ENCODE results near the gene OR51B2. TPM values are rescaled to one million over a fixed set of nuclear protein-coding genes. Genes with fewer than 3 reads are reported as not detected.

The OR51B2 gene
- total RNA-seq, 2 donors from 2014 or later, result not detected

DNA sequence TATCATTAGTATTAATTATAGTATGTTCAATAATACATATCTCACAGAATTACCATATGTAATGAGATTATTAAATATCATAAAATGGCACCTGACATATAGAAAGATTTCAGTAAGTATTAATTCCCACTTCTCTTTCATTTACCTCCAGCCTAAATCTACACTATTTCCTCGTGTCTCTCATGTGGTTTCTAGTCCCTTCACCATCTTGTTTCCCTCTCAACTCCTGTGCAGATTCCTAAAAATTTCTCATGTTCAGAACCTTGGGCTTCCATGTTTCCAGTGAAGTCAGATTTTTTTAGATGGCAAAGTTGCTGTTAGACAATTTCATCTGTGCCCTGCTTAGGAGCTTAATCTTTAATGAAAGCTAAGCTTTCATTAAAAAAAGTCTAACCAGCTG lies 40.2 kb downstream of the OR51B2 start:
- TF ChIP-seq POLR2AphosphoS5 (IDR thresholded peaks at IDR 0.05), result no peak
- no peak for TF ChIP-seq POLR2A (IDR thresholded peaks at IDR 0.05)
- TF ChIP-seq, protein P1, sequence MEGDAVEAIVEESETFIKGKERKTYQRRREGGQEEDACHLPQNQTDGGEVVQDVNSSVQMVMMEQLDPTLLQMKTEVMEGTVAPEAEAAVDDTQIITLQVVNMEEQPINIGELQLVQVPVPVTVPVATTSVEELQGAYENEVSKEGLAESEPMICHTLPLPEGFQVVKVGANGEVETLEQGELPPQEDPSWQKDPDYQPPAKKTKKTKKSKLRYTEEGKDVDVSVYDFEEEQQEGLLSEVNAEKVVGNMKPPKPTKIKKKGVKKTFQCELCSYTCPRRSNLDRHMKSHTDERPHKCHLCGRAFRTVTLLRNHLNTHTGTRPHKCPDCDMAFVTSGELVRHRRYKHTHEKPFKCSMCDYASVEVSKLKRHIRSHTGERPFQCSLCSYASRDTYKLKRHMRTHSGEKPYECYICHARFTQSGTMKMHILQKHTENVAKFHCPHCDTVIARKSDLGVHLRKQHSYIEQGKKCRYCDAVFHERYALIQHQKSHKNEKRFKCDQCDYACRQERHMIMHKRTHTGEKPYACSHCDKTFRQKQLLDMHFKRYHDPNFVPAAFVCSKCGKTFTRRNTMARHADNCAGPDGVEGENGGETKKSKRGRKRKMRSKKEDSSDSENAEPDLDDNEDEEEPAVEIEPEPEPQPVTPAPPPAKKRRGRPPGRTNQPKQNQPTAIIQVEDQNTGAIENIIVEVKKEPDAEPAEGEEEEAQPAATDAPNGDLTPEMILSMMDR (IDR thresholded peaks at IDR 0.05), result no peak
- H3K4me3 ChIP-seq, result no peak overlapping the region
- H3K27me3 ChIP-seq (replicated peaks; ENCODE audit: insufficient read depth), result no peaks in the 10 kb centered on the region
- H3K36me3 ChIP-seq, result no peaks in the 10 kb centered on the region
- intact Hi-C loops (cut with DNase I), result no loop called here
- H3K4me1 ChIP-seq (replicated peaks), result no peaks in the 10 kb centered on the region
- H3K27ac ChIP-seq, result no peak overlapping the region
- no peaks in the 10 kb centered on the region for H3K9me3 ChIP-seq
- no peak for DNase-seq (ENCODE audit: low spot score)
- 72% methylated on average over 1 of the region's 1 CpG for WGBS

- H3K9me3 ChIP-seq, result no peaks in the 10 kb centered on the region
- H3K36me3 ChIP-seq, result no peaks in the 10 kb centered on the region
- DNase-seq (ENCODE audit: low spot score), result no peak
- 92% methylated on average over 3 of the region's 3 CpGs for WGBS
- H3K4me1 ChIP-seq (replicated peaks), result no peaks in the 10 kb centered on the region
- intact Hi-C loops (cut with DNase I), result no loop called here
- H3K27me3 ChIP-seq (replicated peaks; ENCODE audit: insufficient read depth), result no peaks in the 10 kb centered on the region
- H3K27ac ChIP-seq, result no peak overlapping the region
- H3K4me3 ChIP-seq, result no peak overlapping the region
- TF ChIP-seq POLR2AphosphoS5 (IDR thresholded peaks at IDR 0.05) (no peak), POLR2A (IDR thresholded peaks at IDR 0.05) (no peak)
- TF ChIP-seq, protein P1 (IDR thresholded peaks at IDR 0.05), result no peak
Measured at GRCh38 chr11:5283086-5283485, 41.0 kb downstream of the OR51B2 start.

DNA sequence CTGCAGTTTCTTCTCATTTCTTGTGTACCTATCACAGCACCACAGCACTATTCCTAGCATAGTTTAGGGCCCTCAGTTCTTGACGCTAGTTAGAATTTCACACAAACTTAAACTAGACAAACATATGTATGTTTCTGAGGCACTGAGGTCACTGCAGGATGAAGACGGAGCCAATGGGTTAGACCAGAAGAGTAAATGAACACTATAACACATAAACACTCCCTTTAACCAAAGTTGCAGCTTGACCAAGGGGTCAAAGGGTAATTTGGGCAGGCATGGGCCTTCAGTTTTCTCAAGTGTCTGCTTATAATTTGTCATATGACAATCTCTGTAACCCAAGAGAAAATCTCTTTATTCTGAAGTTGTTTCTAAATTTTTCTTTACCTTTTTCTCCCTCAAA lies 41.5 kb downstream of the OR51B2 start:
- Histone ChIP-seq H3K4me1 (replicated peaks) (no peaks in the 10 kb centered on the region), H3K9me3 (no peaks in the 10 kb centered on the region), H3K36me3 (no peaks in the 10 kb centered on the region), H3K27me3 (replicated peaks; ENCODE audit: insufficient read depth) (no peaks in the 10 kb centered on the region), H3K4me3 (no peak overlapping the region), H3K27ac (no peak overlapping the region)
- TF ChIP-seq POLR2AphosphoS5 (IDR thresholded peaks at IDR 0.05) (no peak), POLR2A (IDR thresholded peaks at IDR 0.05) (no peak)
- TF ChIP-seq, protein P1 (IDR thresholded peaks at IDR 0.05), result no peak
- no peak for DNase-seq (ENCODE audit: low spot score)
- intact Hi-C loops (cut with DNase I), result no loop called here
- 95% methylated on average over 2 of the region's 2 CpGs for WGBS

- no peak for DNase-seq (ENCODE audit: low spot score)
- H3K4me3 ChIP-seq, result no peak overlapping the region
- TF ChIP-seq, protein P1 (IDR thresholded peaks at IDR 0.05), result no peak
- TF ChIP-seq POLR2A (IDR thresholded peaks at IDR 0.05) (no peak), POLR2AphosphoS5 (IDR thresholded peaks at IDR 0.05) (no peak)
- H3K9me3 ChIP-seq, result no peaks in the 10 kb centered on the region
- no peaks in the 10 kb centered on the region for H3K4me1 ChIP-seq (replicated peaks)
- no peaks in the 10 kb centered on the region for H3K36me3 ChIP-seq
- no peak overlapping the region for H3K27ac ChIP-seq
- intact Hi-C loops (cut with DNase I), result no loop called here
- H3K27me3 ChIP-seq (replicated peaks; ENCODE audit: insufficient read depth), result no peaks in the 10 kb centered on the region
Measured at GRCh38 chr11:5281596-5281995, 42.5 kb downstream of the OR51B2 start.

GRCh38 chr11:5280582-5281102 lies 43.5 kb downstream of the OR51B2 start:
- Histone ChIP-seq H3K4me3 (no peak overlapping the region), H3K27me3 (replicated peaks; ENCODE audit: insufficient read depth) (no peaks in the 10 kb centered on the region), H3K27ac (no peak overlapping the region), H3K4me1 (replicated peaks) (no peaks in the 10 kb centered on the region), H3K36me3 (no peaks in the 10 kb centered on the region), H3K9me3 (no peaks in the 10 kb centered on the region)
- 49% methylated on average over 3 of the region's 3 CpGs for WGBS
- DNase-seq (ENCODE audit: low spot score), result no peak
- TF ChIP-seq POLR2AphosphoS5 (IDR thresholded peaks at IDR 0.05), result no peak
- TF ChIP-seq POLR2A (IDR thresholded peaks at IDR 0.05), result no peak
- intact Hi-C loops (cut with DNase I), result no loop called here

Measured in prostate gland (tissue), 2 donors.